ENCODE results near the gene PPP2R1B.

Gene PPP2R1B

DNA sequence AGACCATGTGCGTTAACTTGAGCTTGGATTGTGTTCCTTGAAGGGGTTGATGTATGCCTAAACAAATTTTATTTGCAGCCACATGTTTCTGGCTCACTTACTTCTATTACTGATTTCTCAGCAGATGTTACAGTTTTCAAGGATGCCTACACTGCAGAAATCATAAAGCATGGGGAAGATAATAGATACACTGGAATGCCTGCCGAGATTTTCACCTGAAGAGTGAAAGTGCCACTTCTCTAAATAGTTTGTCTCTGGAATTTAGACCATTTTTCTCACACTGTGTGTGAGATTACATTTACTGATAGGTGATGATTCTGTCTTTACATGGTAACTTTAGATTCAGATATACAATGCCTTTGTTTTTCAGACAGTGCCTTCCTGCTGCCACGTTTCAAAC is 82.4 kb downstream of the PPP2R1B start:
- Histone ChIP-seq H3K79me2 (ENCODE audit: control insufficient read depth, low read length) (no peaks in the 10 kb centered on the region), H4K20me1 (ENCODE audit: control insufficient read depth, insufficient read depth, low read depth, low read length) (no peaks in the 10 kb centered on the region), H3K9me2 (replicated peaks; ENCODE audit: control insufficient read depth, low read length) (no peaks in the 10 kb centered on the region), H3K4me1 (ENCODE audit: control insufficient read depth, low read length) (no peaks in the 10 kb centered on the region), H3K27me3 (ENCODE audit: control insufficient read depth, low read length) (no peaks in the 10 kb centered on the region), H3F3A (ENCODE audit: control insufficient read depth, insufficient read depth) (no peaks in the 10 kb centered on the region), H3K27ac (ENCODE audit: low read depth, low read length) (no peak overlapping the region), H3K36me3 (ENCODE audit: control insufficient read depth, low read length) (peaks cover 14% of the 10 kb centered on the region), H3K4me2 (ENCODE audit: low read length) (no peak overlapping the region), H3K9me3 (ENCODE audit: control insufficient read depth, insufficient read depth, low read length) (no peaks in the 10 kb centered on the region), H3K4me3 (ENCODE audit: low read length) (no peak overlapping the region)
- TF ChIP-seq EZH2phosphoT487 (IDR thresholded peaks at IDR 0.05; ENCODE audit: borderline replicate concordance, low read length): no peak
- TF ChIP-seq, protein P1, sequence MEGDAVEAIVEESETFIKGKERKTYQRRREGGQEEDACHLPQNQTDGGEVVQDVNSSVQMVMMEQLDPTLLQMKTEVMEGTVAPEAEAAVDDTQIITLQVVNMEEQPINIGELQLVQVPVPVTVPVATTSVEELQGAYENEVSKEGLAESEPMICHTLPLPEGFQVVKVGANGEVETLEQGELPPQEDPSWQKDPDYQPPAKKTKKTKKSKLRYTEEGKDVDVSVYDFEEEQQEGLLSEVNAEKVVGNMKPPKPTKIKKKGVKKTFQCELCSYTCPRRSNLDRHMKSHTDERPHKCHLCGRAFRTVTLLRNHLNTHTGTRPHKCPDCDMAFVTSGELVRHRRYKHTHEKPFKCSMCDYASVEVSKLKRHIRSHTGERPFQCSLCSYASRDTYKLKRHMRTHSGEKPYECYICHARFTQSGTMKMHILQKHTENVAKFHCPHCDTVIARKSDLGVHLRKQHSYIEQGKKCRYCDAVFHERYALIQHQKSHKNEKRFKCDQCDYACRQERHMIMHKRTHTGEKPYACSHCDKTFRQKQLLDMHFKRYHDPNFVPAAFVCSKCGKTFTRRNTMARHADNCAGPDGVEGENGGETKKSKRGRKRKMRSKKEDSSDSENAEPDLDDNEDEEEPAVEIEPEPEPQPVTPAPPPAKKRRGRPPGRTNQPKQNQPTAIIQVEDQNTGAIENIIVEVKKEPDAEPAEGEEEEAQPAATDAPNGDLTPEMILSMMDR (IDR thresholded peaks at IDR 0.05; ENCODE audit: low read depth, low read length, poor library complexity, severe bottlenecking): no peak

DNA sequence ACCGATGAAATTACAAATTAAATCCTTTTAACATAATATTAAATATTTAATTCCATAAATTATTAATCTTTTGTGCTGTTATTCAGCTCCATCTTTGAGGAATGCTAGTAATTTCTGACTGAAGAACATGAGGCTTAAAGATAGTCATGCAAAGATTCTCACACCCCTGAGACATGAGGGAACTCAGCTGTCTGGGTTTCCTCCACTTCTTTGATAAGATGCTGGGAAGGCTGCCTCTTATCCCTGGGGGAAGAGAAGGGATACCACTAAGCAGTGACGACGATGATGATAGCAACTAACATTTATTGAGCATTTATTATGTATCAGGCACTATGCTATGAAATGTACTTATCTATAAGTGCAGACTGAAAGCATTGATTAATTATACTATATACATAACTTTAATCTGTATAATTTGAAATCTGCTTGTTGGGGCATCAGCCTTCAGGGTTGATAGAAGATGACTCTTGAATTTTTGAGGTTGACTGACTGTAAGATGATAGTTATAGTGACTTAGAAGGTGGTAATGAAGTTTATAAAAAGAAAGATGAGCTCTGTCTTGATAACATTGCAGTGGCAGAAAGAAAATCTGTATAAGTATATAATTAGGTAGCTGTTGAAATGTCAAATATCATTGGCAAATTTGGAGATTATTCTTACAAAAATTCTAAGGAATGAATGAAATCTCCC is 85.6 kb downstream of the PPP2R1B start:
- no peaks in the 10 kb centered on the region for H3K27me3 ChIP-seq (ENCODE audit: control insufficient read depth, low read length)
- H3K4me3 ChIP-seq (ENCODE audit: low read length): no peak overlapping the region
- H3K9me2 ChIP-seq (replicated peaks; ENCODE audit: control insufficient read depth, low read length): no peaks in the 10 kb centered on the region
- no peaks in the 10 kb centered on the region for H3F3A ChIP-seq (ENCODE audit: control insufficient read depth, insufficient read depth)
- H3K27ac ChIP-seq (ENCODE audit: low read depth, low read length): no peak overlapping the region
- no peaks in the 10 kb centered on the region for H3K9me3 ChIP-seq (ENCODE audit: control insufficient read depth, insufficient read depth, low read length)
- H3K4me2 ChIP-seq (ENCODE audit: low read length): no peak overlapping the region
- H3K79me2 ChIP-seq (ENCODE audit: control insufficient read depth, low read length): no peaks in the 10 kb centered on the region
- peaks cover 9% of the 10 kb centered on the region; the same call in 1 of the 2 replicates for H3K36me3 ChIP-seq (ENCODE audit: control insufficient read depth, low read length)
- TF ChIP-seq, protein P1 (IDR thresholded peaks at IDR 0.05; ENCODE audit: low read depth, low read length, poor library complexity, severe bottlenecking): no peak
- no peak for TF ChIP-seq EZH2phosphoT487 (IDR thresholded peaks at IDR 0.05; ENCODE audit: borderline replicate concordance, low read length)
- no peaks in the 10 kb centered on the region for H4K20me1 ChIP-seq (ENCODE audit: control insufficient read depth, insufficient read depth, low read depth, low read length)
- H3K4me1 ChIP-seq (ENCODE audit: control insufficient read depth, low read length): peaks cover 4% of the 10 kb centered on the region
